GM19395 (cell line): ENCODE results near the gene TRAK2.
"Not testable (repeated sequence)": the region's sequence is repeated elsewhere in the genome, so short reads cannot be mapped to it uniquely, and the experiment has no call there.

Source experiments
- ATAC-seq: cut with Tn5 transposase; IDR thresholded peaks from one replicate; pipeline ENCODE4 v1.9.1; 2021; ENCODE audit warnings: mild to moderate bottlenecking, moderate library complexity; ENCODE audit not compliant: unreplicated experiment

The TRAK2 gene, protein sequence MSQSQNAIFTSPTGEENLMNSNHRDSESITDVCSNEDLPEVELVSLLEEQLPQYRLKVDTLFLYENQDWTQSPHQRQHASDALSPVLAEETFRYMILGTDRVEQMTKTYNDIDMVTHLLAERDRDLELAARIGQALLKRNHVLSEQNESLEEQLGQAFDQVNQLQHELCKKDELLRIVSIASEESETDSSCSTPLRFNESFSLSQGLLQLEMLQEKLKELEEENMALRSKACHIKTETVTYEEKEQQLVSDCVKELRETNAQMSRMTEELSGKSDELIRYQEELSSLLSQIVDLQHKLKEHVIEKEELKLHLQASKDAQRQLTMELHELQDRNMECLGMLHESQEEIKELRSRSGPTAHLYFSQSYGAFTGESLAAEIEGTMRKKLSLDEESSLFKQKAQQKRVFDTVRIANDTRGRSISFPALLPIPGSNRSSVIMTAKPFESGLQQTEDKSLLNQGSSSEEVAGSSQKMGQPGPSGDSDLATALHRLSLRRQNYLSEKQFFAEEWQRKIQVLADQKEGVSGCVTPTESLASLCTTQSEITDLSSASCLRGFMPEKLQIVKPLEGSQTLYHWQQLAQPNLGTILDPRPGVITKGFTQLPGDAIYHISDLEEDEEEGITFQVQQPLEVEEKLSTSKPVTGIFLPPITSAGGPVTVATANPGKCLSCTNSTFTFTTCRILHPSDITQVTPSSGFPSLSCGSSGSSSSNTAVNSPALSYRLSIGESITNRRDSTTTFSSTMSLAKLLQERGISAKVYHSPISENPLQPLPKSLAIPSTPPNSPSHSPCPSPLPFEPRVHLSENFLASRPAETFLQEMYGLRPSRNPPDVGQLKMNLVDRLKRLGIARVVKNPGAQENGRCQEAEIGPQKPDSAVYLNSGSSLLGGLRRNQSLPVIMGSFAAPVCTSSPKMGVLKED

DNA sequence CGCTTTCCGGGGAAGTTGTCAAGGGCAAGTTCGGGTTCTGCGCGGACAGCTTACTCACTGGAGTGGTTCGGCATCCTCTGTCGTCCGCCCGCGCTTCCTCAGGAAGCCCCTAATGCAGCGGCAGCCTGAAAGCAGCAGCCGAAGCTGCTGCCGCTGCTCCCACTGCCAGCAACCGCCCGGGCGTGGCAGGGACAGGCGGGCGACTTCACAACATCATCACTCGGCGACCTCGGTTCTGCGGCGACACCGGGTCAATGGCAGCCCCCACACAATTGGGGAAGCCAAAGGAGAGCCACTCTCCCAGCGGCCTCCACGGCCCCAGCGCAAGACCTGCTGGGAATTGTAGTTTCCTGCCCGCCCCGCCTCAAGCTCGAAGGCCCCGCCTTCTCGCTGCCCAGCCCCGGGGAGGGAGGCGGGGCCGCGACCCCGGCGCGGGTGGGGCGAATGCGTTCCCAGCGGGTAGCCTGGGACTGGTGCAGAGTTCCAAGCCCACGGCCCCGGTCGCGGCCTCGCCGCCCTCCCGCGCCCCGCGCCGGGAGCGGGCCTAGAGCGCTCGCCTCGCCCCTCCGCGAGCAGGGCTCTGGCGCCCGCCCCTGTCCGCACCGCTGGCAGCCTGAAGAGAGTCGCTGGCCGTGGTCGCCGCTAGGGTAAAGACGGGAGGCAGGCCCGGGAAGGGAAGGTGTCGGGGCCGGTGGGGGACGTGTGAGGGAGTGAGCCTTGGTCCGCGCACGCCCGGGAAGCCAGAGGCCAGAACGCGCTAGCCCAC, at the start of gene TRAK2, which contains the start of gene STRADB:
Gene TRAK2 (minus strand): TSS at position 167 of the 766 bp plus-strand sequence. CDS start 30,951 bp downstream, outside the sequence.
Gene STRADB (plus strand): TSS at position 449 of the 766 bp plus-strand sequence. CDS start 3,101 bp downstream, outside the sequence.
- ATAC-seq, result peak; percentile 96

DNA sequence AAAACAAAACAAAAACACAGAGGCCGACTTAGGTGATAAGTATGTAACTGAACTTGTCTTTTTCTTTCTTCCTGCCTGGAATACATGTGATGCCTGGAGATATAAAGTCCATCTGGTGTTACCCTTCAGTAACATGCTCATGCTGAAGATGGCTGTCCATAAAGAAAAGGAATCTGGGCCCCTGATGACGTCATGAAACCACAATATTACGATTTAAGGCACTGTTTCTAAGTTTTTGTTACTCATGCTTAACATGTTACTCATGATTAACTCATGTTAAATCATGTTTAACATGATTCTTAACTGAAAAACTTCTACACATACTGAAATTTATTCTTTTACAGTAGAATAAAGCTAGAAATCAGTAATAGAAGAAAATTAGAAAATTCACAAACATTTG, 49.3 kb upstream of the TRAK2 start:
- no peak for ATAC-seq

DNA sequence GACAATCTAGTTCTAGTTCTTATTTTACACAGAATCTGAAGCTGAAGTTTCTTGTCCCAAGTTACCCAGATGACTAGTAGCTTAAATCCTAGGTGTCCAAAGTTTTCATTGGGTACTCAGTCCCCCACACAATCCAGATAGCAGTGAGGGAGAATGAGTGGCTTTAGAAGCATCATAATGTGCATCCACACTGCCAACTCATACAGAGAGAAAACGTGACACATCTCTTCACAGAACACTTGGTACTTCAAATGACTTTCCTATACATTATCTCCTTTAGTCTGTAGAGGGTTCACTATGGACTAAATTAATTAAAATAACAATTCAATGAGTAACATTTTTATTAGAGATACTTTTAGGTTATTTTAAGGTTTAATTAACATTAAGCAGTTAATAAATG, 45.5 kb upstream of the TRAK2 start:
- no peak for ATAC-seq

DNA sequence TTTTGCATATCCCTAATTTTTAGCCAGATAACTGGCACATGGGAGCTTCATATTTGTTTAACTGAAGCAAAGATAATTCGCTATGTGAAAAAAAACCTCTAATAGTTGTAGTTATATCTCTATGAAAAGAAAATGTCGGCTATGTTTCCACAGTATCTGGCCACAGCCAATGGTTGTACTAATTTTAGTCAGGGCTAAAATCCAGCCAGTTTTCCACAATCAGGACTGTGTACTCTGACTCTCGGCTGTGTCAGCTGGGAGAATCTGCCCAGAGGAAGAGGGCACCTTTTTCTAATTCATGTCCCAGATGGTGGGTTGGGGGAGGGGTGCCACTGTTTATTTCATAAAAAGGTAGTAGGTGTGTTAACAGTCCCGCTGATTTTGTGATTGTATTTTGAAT, 39.0 kb upstream of the TRAK2 start:
- no peak for ATAC-seq

DNA sequence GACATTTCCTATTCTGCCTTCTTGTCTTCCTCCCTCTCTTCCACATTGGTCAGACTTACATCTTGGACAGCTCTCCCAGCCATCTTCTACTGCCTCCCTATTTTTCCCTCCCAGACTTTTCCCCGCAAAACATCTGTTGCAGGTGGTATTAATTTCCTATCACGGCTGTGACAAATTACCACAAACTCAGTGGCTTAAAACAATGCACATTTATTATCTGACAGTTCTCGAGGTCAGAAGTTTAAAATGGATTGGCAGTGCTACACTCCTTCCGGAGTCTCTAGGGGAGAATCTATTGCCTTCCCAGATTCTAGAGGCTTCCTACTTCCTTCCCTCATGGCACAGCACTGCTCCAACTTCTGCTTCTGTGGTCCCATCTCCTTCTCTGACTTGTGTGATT, 33.5 kb upstream of the TRAK2 start:
- no peak for ATAC-seq

DNA sequence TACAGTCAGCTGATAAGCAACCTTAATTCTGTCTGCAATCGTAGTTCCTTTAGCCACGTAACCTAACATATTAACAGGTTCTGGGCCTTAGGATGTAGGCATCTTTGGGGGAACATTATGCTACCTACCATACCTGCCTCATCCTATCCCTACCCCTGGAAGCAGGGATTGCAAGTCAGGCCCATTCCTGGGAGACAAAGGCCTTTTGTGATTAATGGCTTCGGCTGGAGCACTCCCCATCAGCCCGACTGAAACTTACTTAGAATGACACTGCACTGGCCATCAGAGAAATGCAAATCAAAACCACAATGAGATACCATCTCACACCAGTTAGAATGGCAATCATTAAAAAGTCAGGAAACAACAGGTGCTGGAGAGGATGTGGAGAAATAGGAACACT, 32.5 kb upstream of the TRAK2 start:
- ATAC-seq, result not testable (repeated sequence)

DNA sequence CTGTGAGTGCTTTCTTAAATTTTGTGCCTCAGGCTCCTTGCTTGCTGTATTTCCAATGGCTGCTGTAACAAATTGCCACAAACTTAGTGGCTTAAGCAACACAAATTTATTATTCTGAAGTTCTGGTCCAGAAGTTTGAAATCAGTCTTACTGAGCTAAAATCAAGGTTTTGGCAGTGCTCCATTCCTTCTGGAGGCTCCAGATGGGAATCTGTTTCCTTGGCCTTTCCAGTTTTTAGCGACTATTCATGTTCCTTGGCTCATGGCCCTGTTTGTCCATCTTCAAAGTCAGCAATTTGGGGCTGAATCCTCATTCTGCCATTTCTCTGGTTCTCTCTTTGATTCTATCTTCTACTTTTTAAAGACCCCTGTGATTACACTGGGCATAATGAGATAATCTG, 32.1 kb upstream of the TRAK2 start:
- ATAC-seq, result no peak

DNA sequence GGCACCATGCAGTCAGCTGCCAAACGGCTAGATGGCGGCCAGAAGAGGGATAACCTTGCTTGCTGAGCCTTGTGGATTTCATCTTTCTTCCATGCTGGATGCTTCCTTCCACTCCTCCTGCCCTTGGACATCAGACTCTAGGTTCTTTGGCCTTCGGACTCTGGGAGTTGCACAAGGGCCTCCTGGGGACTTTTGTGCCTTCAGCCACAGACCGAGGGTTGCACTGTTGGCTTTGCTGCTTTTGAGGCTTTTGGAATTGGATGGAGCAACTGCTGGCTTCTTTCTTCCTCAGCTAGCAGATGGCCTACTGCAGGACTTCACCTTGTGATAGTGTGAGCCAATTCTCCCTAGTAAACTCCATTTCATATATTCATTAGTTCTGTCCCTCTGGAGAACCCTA, 31.3 kb upstream of the TRAK2 start:
- ATAC-seq, result no peak

DNA sequence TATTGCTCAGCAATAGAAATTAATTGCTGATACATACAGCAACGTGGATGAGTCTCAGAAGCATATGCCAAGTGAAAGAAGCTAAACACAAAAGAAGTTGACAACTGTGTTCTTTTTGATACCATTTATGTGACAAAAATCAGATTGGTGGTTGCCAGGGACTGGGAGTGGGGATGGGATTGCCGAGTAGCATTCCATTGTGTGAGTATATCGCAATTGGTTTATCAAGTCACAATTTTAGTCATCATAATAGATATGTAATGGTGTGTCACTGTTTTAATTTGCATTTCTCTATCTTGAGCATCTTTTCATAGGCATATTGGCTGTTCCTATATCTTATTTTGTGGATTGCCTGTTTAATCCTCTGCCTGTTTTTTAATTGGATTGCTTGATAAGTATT, 21.2 kb upstream of the TRAK2 start:
- ATAC-seq, result no peak

DNA sequence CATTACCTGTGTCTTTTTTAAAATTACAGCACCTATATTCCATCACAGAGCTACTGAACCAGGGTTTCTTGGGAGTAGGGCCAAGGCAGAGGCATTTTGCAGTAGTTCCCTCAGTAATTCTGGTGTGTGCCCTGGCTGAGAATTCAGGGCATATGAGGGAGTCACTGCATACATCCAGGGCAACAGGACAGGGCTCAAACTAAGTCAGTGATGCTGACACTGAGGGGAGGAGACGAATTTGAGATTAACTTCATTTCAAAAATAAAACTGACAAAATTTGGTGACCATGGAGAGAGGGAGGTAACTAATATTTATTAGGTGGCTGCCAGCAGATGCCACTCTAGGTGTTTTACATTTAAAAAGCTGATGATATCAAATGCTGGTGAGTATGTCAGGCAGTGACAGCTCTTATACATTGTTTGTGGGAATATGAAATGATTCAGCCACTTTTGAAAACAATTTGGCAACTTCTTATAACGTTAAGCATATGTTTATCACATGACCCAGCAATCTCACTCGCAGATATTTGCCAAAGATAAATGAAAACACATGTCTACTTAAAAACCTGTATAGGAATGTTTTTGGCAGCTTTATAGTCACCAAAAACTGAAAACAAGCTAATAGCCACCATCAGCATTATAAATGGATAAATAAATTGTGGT, 20.6 kb upstream of the TRAK2 start:
- ATAC-seq, result no peak

DNA sequence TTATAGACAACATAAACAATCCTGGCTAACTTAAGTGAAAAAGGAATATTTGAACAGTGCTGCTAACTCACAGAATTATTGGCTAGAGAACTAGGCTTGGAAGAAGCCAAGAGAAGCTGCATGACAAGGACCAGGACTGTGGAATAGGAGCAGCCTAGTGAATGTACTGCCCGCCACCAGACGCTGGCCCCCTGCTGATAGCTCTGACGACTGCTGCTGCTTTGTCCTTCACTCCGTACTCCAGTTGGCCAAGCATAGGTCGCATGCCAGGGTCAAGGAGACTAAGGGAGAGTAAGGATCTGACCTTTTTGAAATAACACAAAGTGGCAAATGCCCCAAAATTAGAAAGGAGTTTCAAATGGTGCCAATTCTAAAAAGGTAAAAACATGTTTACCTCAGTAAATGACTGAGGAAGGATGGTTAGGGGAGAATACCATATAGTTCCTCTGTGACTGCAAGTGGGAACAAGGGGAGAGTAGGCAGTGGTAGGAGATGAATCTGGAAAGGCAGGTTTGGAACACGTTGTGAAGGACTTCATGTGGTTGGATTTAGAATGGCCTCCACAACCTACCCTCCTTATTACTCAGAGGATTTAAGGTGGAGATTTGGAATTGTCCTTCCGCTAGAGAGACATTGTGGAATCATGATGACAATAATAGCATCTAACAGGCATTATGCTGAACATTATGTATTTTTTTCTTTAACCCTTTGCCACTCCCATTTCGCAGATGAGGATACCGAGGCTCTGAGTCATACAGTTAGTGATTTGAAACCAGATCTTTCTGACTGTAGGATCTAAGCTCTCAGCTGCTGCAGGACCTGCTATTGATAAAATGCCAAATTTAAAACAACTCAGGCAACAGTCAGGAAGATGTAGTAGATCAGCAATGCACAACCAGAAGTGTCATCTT, 19.8 kb upstream of the TRAK2 start:
- ATAC-seq, result no peak

DNA sequence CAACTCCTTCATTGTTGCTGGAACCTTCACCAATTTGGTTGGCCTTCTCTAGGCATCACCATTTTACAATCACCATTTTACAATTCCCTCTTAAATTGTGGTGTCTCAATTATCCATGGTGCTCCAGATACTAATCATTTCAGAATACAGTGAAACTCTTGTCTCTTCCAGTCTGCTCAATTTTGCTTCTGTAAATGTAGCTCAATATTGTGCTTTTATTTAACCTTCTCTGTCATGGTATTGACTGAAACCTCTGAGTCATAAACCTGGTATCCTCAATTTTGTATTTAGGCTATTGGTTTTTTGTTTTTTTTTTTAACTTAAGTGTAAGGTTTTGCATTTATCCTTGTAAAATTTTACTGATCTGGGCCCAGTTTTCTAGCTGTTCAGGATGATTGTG, 16.4 kb upstream of the TRAK2 start:
- no peak for ATAC-seq

DNA sequence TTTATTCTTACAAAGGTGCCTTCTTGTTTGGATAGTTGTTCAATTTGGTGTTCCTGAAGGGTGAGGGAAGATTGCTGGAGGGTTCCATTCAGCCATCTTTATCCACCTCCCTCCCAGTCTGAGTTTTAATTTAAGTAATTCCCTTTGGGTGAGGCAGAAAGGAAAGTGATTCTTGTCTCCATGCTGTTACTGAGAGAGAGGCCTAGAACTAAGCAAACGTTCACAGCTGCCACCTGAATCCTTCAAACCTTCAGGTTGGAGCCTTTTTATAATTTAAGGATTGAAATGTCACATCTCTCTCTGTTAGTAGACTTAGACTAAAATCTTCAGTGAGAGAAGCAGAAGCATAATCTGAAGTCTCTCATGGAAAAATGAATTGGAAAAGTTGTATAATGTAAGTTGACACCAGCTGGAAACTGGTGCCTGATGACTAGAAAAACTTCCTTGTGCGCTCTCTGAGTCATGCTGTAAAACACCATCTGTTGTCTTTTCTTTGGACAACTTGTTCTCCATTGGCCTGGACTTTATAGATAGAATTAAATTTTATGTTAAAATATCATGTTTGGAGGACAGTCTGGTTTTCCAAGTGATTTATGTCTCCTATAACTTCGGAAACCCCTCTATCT, 14.9 kb upstream of the TRAK2 start:
- no peak for ATAC-seq

DNA sequence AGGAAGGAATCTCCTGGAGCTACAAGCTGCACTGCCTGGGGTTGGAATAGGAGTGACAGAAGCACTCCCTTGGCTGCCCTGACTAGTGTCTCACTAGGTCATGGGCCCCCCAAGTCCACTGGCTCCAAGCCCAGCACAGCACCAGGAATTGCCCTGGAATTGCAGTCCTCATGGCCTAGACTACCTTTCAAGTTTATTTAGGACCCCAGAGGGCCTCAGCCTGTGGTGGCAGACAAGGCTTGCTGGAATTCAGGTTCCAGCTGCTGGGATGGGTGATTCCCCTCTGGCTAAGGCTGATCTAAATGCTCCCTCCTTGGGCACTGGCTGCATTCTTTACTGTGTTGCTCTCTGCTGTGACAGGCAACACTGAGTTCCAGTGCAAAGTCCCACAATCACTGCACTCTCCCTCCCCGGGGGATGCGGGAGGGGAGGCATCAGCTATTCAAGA, 14.3 kb upstream of the TRAK2 start:
- ATAC-seq, result no peak

DNA sequence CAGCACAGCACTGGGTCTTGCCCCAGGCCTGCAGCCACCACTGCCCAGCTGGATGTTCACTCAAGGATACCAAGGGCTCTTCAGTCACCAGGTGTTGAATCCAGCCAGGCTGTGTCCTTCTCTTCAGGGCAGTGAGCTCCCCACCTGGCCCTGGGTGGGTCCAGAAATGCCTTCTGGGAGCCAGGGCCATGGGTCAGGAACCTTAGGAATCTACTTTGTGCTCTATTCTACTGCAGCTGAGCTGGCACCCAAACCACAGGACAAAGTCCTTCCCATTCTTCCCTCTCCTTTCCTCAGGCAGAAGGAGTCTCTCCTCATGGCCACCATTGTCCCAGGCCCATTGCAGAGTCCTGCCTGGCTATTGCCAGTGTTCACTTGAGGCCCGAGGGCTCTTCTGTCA, 13.3 kb upstream of the TRAK2 start:
- ATAC-seq, result no peak

DNA sequence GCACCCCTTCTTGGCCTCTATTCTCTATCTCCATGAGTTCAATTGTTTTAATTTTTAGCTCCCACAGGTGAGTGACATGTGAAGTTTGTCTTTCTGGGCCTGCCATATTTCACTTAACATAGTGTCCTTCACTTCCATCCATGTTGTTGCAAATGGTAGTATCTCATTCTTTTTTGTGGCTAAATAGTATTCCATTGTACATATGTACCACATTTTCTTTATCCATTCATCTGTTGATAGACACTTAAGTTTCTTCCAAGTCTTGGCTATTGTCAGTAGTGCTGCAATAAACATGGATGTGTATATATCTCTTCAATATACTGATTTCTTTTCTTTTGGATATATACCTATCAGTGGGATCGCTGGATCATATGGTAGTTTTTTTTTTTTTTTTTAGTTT, 9.3 kb upstream of the TRAK2 start:
- no peak for ATAC-seq

DNA sequence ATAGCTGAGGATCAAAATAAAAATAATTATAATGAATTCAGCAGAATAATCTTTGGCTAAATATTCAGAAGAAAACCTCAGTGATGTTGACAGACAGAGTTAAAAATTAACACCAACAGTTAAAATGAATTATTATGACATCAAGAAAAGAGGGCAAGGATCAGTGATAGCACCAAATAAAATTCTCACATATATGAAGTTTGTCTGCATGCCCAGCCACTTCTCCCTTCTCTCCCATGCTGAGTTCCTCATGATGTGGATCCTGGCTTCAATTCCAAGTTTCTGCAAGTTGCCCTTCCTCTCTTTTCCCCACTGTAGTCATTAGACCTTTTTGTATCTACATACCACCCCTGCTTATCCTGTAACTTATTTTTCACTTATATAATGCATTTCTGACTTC, 7.1 kb upstream of the TRAK2 start:
- no peak for ATAC-seq

DNA sequence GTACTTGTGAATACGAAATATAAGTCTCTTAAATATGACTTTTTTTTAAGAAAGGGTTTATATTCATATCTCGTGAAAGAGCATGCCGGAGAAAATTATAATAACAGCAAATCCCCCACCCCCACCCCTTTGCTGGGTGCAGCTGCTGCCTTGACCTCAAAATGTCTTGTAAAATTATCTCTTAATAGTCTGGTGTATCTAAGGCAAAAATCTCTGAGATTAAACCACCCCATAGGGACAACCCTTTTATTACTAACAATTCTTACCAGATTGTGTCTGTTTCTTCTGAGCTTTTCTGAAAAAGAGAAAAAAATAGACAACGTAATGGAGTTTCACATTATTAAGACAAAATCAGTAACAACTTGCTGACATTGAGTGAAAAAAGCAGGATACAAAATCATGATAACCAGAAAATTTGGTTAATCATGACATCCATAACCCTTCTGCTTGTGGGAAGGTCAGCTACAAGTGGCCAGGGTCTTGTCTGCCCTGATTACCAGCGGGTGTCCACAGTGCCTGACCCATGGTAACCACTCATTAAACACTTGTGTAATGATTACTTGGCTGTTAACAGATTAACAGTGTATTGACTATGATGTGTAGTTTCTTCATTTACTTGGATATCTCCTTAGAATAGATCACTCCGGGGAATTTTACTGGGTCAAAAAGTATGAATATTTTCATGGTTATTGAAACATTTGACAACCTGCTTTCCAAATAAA, 1.8 kb upstream of the TRAK2 start:
- ATAC-seq, result no peak
